GM12892 (cell line): ENCODE results near the gene UGT1A4.

Experiments used
- POLR2A ChIP-seq: IDR thresholded peaks from 2 replicates; pipeline ENCODE4 v1.6.1; 2011; ENCODE audit warnings: low read depth, low read length, control low read depth
- POLR2AphosphoS5 ChIP-seq: IDR thresholded peaks from 2 replicates; pipeline ENCODE4 v1.6.1; 2011; ENCODE audit warnings: low read depth, low read length, control low read depth

GRCh38 chr2:233711312-233712008, 7.1 kb upstream of the UGT1A4 start:
- no peak for TF ChIP-seq POLR2A
- no peak for TF ChIP-seq POLR2AphosphoS5
